ENCODE results near the gene ATP5PD.

- TF ChIP-seq CTCF (IDR thresholded peaks at IDR 0.05) (no peak), POLR2A (IDR thresholded peaks at IDR 0.05) (no peak)
These were observed 48.0 kb downstream of the ATP5PD start for GRCh38 chr17:74998783-74999182.
